Activated T-helper 1 cell treated with anti-CD3 and anti-CD28 coated beads, Interleukin-2, amount 50 U/mL, for 16 hours (primary cell): ENCODE measurements around the gene FBXL17.

Source experiments
- DNase-seq, 2 donors: peaks; one replicate each; pipeline ENCODE4 v3.0.0-alpha.2; 2020; ENCODE audit warnings: low read depth in 1 of 2, low spot score in 1 of 2

FBXL17 gene

GRCh38 chr5:107868650-107869409 lies 513.1 kb downstream of the FBXL17 start:
- no peak for DNase-seq

GRCh38 chr5:107867266-107867665 lies 514.6 kb downstream of the FBXL17 start:
- no peak for DNase-seq

- no peak for DNase-seq
Observed at GRCh38 chr5:107864793-107865192, 517.1 kb downstream of the FBXL17 start.

DNA sequence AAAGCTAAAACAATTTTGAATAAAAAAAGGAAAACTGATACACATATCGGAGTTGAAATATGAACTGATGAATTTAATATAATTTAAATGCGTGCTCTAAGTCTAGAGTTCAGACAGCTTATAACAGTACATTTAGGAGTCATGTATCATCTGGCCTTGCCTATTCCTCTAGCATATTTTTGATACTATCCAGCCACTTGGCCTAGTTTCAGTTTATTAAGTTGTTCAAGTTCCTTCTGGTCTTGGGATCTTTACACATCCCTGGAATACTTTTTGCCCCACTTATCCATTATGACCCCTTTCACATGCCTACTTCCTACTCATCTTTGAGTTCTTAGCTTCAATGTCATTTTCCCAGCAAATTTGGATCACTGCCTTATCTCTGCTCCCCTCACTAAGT lies 518.8 kb downstream of the FBXL17 start:
- DNase-seq = no peak

DNA sequence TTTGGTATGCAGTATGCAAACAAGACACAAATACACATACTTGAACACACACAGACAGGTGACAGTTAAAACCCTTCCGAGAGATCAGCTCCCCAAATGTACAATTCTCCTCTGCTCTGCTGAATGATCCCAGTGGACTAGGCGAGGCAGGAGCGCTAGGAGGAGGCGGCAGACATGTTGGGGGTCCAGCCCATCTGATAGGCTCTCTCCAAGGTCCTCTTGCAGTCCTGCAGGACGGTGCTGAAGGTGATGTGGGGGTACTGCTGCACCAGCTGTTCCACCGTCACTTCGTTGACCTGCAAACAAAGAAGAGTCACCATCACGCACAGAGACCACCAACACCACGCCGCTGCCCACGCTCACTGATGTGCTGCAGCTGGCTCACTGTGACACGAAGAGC lies 520.3 kb downstream of the FBXL17 start:
- DNase-seq = no peak

GRCh38 chr5:107860044-107860443 lies 521.9 kb downstream of the FBXL17 start:
- DNase-seq = no peak

GRCh38 chr5:107858788-107859187 lies 523.1 kb downstream of the FBXL17 start:
- no peak for DNase-seq

DNA sequence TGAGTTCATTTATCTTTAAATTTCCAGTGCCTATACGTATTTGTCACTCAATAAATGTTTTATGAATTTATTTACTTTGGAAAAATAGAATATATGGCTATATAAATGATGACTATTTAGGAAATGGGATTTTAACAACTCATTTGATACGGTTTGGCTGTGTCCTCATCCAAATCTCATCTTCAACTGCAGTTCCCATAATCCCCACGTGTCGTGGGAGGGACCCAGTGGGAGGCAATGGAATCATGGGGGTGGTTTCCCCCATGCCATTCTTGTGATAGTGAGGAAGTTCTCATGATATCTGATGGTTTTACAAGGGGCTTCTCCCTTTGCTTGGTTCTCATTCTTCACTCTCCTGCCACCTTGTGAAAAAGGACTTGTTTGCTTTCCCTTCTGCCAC lies 523.6 kb downstream of the FBXL17 start:
- DNase-seq = no peak

DNA sequence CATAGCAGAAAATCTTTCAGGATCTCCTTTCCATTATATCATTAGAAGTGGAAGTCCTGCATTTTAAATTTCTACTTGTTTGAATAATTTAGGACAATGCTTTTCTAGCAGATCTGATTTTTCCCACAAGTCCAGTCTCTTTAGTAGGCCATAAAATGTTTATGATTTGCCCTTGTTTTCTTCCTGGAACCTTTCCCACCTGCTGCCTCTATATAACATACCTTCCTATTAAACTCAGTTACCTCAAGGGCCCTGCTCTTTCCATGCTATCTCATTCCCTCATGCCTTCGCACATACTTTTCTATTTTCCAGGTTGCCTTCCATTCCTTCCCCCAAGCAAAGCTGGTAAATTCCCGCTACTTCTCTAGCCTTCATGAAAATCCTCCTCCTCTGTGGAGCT lies 524.1 kb downstream of the FBXL17 start:
- no peak for DNase-seq

- no peak for DNase-seq
Observed at GRCh38 chr5:107855171-107855570, 526.7 kb downstream of the FBXL17 start.

GRCh38 chr5:107853696-107854095 lies 528.2 kb downstream of the FBXL17 start:
- DNase-seq = no peak

GRCh38 chr5:107853031-107853430 lies 528.9 kb downstream of the FBXL17 start:
- DNase-seq = no peak

GRCh38 chr5:107849118-107849517 lies 532.8 kb downstream of the FBXL17 start:
- DNase-seq = no peak

GRCh38 chr5:107840592-107840991 lies 541.3 kb downstream of the FBXL17 start:
- DNase-seq = no peak

DNA sequence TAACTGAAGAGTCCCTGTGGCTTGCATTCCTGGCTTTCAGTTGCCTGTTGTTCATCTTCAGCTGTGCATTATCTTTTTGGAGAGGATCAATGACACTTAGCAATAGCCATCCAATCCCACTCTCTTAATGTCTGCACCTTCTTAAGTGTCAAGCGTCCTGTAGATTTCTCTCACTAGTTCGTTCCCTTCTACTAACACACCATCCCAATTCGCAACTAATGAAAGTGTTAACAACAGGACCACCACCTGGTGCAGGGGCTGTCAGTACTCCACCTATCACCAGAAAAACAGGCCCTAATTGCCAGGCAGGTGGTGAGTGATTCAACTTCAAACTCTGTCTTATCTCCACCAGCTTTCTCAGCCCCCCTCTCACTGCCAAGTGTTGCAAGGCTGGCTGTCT lies 541.7 kb downstream of the FBXL17 start:
- no peak for DNase-seq

DNA sequence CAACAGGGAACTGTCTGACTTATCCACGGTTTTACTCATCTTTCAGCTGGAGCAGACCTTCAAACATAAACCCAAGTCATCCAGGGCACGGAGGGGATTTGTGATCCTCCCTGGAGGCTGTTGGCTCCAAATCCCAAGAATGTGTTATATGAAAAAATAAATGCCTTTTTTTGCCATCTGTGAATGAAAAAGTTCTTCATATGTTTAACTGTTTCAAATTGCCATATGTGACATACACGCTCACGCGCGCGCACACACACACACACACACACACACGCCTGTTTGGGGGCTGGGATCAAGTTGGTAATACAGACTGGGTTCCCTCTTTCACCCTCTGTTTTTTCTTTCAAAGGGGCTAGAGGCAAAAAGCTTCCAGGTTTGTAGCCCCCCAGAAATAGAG lies 546.8 kb downstream of the FBXL17 start:
- DNase-seq = no peak

DNA sequence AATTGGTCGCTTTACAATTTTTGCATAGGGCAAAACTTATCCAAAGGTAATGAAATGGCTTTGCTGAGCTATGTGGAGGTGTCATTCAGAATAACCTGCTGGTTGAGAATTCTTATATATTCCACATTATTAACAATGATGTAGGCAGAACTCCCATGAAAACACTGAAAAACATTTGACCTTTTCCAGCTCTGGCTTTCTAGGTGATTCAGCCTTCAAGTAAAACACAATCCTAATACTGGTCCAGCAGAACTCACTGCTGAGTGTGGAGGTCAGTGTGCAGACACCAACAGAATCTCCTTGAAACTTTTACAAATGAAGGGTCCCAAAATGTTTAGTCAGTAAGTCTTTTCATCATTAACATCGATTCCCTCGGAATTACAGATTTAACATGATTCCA lies 549.2 kb downstream of the FBXL17 start:
- no peak for DNase-seq

DNA sequence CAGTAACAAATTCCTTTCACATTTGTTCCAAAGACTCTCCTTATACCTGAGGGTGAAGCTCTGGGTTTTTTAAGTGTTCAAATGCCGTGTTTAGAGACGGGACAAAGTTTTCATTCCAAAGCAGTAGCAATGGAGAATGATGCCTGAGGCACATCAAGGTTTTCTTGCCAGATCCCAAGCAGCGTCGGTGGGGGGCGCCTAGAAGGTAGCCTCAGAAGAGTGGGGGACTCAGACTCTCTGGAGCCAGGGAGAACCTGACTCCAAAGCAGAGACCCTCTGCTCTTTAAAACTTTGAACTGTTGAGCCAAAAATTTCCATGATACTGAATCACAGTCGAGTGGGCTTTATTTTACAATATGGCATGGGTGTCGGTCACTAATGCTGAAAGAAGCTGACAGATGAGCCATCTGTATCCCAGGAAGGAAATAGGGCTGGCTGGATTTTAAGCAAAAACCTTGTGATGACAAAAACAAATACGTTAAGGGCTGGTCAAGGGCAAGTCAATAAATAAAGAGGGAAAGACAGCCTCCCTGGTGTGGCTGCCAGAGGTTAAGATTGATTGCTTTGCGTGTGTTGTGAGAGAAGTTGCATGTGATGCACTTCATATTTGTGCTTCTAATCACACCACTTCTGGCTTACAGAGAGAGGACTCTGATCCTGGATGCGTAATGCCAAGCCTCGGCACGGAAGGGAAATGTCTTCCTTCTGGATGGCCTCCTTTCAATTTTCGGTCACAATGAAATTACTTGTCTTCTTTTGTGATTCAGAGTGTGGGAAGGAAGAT lies 550.1 kb downstream of the FBXL17 start:
- DNase-seq = no peak

- no peak for DNase-seq
Observed at GRCh38 chr5:107830750-107831149, 551.1 kb downstream of the FBXL17 start.

- DNase-seq = no peak
Observed at GRCh38 chr5:107826311-107827000, 555.4 kb downstream of the FBXL17 start.

GRCh38 chr5:107824821-107825220 lies 557.1 kb downstream of the FBXL17 start:
- DNase-seq = no peak

GRCh38 chr5:107821288-107821687 lies 560.6 kb downstream of the FBXL17 start:
- no peak for DNase-seq
